HG03066 (cell line): Measurements from ENCODE around the gene CPXM2.
"Not testable (repeated sequence)": the region's sequence is repeated elsewhere in the genome, so short reads cannot be mapped to it uniquely, and the experiment has no call there.

ENCODE experiments used
- ATAC-seq: cut with Tn5 transposase; IDR thresholded peaks from one replicate; pipeline ENCODE4 v1.9.1; 2021; ENCODE audit warnings: low read depth; ENCODE audit not compliant: unreplicated experiment

CPXM2 gene

DNA sequence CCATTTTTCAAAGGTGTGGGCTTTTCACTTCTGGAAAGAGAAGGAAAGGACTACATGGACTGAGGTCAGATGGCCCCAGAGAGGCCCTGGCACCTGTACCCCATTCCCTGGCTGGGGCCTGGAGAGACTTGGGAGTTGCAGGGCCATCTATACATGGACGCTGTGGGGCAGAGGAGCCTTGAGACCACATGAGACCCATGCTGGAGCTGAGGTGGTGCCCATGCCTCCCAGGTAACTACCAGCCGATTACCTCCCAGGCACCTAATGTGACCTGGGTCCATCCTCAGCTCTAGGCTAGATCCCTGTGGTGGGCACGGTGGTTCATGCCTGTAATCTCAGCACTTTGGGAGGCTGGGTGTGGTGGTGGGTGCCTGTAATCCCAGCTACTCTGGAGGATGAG, 144.2 kb downstream of the CPXM2 start:
- no peak for ATAC-seq

DNA sequence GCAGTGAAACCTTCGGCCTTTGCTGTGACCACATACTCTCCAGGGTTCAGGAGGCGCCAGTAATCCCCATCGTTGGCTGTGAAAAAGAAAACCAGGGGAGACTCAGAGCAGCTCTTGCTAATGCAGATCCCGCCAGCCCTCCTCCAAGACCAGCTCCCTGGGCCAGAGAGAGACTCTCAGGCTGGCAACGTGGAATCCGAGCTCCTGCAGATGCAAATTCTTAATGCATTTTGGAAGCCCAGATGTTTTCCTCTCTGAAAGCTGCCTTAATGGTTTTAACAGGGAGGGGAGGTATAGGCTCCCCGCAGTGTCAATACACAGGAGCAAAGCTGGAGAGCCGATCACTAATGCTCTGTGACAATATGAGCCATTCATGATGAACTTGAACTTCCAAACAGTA, 144.7 kb downstream of the CPXM2 start:
- ATAC-seq = no peak

DNA sequence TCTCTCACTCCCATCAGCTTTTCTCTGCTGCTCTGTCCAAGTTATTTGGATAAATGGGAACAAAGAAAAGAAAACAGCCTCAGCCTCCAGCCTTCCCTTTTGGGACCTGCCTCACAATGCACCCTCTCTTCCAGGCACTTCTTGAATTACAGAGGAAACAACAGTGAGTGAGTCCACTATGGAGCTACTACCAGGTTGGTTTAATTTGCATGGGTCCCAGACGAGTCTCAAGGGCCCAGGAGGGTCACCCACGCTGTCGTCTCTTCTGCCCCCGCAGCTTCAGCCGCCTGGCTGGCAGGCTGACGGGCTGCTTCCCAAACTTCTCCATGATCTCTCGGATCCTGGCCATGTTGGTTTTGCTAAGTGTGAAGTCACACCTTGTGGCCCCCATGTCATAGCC, 145.1 kb downstream of the CPXM2 start:
- no peak for ATAC-seq

DNA sequence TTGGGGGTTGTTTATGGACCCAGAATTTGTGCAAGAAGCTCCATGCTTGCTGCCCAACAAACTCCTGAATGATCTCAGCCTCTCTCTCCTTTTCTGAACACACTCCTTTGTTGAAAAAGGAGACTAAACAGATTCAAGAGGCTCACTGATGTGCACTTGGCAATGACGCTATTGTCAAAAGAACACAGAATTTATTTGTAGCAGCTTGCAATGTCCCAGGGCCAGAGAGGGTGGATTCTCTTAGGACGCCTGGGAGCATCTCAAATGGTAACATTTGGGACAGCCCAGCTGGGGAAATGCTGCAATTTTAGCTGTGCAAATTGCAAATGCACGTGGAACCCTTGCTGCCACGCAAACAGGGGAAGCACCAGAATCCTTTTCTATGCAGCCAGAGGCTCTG, 145.5 kb downstream of the CPXM2 start:
- no peak for ATAC-seq

DNA sequence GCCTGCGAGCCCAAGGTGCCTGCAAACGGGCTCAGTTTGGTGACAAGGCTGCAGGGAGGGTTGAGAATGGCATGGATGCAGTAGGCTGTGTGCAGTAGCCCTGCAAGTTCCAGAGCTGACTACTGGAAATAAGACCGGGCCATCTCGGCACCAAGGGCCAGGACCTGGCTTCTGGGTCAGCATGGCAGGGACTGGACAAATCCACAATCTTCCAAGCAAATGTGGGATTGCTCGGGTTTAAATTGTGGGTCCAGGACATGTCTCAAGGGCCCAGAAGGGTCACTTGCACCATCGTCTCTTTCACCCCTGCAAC, 147.4 kb downstream of the CPXM2 start:
- ATAC-seq = no peak

DNA sequence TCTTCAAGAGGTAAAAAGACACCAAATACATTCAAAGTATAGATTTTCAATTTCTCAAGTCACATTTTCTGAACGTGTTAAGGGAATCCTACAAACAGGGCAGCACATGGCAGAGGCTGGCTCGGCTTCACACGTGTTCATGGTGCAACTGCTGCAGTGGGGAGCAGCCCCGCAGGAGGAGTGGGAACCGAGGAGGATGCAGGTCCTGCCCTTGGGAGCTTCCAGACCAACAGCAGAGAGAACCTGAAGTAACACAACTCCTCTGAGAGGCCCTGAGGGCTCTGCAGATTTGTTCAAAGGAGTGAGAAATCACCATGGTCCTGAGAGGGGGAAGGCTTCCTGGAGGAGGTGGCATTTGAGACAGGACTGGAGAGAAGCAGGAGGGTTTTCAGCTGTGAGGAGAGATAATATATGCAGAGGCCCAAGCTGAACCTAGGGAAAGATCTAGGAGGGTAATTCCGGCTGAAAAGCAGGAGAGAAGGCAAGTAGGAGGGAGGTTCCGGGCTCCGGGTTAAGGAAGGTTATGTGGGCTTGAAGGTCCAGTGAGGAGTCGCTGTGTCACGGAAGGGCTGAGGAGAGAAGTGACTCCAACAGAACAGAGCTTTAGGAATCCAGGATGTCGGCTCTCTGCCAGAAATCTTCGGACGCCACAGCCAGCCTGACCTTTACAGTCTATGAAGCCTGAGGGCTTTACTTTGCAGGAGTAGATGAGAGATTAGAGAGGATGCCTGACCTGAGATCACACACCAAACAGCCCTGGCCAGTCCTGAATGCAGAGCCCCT, 148.0 kb downstream of the CPXM2 start:
- no peak for ATAC-seq

DNA sequence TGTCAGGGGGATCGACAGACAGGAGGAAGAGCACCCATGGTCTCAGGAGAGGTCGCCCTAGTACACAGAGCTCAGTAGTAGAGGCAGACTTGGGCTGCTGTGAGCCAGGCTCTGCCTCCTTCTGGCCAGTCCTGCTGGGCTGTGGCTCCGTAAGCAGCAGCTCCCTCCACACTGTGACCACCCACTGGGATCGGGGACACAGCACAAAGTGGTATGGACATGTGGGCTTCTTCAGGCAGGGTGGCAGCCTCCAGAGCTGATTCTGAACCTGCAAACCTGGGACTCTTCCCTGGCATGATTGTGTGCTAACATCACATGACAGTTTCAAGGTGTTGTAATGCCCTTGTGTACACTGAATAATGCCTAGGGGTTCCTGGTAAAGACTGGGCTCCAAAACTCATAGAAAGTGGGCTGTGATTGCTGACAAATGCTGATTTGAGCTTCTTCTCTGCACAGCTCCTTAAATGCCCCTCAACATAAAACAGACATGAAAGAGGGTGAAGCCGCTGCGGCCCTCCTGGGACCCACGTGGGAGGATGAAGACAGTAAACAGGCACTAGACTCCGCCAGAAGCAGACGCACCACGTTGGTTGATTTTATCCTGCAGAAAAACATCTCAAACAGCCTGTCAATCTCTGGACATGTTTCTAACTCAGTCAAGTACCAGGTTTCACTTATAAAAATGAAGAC, 148.7 kb downstream of the CPXM2 start:
- no peak for ATAC-seq

DNA sequence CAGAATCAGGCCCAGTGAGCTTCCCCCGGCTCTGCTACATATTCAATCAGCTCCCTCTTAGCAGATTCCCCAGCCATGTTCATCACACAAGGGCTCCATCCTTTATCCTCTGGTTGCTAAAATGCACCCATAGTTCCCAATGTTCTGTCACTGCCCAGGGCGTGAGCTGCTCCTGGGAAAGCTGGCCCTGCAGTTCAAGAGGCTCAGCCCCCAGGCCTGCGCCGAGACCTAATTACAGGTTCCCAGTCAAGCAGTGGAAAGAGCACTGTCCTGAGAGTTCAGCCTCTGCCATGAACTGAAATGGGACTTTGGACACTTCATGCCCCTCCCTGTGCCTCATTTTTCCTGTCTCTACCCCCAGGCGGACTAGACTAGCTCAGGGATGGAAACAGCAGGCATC, 149.9 kb downstream of the CPXM2 start:
- ATAC-seq = no peak

DNA sequence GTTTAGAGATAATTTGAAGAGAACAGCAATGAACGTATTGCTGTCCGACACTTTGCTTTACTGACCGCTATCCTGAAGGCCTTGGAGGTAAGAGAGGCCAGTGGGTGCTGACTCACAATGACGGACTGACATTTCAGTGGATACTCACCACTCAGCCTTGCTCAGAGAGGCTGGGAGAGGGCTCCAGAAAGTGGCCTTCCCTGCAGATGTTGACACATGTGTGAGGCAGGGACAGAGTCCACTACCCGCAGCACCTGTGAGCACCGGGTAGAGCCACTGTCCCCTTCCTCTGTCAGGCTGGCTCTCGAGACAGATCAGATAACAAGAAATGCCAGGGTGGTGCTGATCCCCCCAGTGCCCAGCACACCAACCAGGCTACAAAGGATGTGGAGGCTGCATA, 150.5 kb downstream of the CPXM2 start:
- no peak for ATAC-seq

DNA sequence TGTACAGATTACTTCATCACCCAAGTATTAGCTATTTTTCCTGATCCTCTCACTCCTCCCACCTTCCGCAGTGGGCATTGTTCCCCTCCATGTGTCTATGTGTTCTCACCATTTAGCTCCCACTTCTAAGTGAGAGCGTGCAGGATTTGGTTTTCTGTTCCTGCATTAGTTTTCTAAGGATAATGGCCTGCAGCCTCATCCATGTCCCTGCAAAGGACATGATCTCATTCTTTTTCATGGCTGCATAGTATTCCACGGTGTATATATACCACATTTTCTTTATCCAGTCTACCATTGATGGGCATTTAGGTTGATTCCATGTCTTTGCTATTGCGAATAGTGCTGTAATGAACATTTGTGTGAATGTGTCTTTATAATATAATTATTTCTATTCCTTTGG, 154.7 kb downstream of the CPXM2 start:
- ATAC-seq = not testable (repeated sequence)

DNA sequence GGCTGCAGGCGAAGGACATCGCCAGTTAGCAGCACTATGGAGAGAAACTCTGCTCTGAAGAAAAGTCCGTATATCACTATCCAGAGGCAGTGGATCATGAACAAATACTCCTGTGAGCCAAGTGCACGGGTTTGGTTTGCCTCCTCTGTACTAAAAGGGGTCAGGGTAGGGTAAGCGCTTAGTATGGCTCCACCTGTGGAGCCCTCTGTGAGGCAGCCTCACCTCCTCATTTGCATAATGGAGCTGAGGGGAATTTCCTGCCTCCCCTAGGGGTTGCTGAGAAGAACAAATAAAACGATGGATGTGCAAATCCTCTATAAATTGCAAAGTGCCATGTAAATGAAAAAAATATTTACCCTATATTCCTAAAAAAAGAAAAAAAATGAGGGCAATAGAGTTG, 162.1 kb downstream of the CPXM2 start:
- ATAC-seq = no peak

DNA sequence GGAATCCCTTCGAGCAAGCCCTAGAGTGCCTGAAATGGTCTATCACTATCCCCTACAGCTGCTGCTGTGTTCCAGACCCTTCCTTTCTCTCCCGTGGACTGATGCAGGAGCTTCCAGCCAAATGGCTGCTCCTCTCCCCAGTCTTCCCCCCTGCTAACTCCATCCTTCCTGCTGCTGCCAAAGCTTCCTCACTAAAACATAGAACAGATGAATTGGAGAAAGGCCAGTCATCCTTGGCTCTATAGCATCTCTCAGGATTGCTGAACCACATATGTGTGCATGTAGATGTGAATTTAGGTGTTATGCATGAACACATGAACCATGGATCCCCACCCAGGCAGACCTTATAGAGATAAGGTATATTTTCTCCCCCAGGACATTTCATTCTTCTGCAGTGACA, 164.8 kb downstream of the CPXM2 start:
- no peak for ATAC-seq

DNA sequence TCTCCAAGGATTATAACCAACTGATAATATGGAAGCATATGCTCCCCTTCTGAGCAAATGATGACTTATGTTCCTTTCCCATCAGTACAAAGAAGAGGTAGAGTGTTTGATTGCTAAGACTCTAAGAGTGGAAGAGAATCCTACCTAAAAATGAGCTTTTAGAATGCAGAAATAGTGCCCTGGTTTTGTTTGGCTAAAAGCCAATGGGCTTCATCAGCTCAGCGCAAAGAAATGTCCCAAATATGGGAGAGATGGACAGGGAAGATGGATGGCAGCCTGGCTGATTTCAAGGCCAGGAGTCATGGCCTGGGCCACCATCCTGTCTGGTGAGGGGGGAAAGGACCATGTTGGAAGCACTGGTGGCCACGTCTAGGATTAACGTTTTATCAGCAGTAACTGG, 165.2 kb downstream of the CPXM2 start:
- ATAC-seq = no peak

DNA sequence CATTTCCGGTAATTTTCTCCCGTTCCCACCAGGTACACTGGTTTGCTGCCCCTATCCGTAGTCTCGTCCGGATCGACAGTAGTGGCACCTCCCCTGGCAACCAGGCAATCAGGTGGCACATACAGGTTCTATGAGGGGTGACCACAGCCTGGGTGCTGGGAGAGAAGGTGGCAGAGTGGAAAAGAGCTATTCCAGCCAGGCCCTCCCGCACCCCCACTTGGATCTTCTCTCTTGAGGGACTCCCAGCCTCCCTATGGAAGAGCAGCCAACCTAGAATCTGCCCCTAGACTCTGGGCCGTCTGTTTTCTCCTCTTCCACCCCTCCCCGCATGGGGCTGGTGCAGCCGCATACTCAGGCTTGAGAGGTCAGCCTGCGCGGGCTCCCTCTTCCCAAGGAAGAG, 166.9 kb downstream of the CPXM2 start:
- ATAC-seq = no peak

DNA sequence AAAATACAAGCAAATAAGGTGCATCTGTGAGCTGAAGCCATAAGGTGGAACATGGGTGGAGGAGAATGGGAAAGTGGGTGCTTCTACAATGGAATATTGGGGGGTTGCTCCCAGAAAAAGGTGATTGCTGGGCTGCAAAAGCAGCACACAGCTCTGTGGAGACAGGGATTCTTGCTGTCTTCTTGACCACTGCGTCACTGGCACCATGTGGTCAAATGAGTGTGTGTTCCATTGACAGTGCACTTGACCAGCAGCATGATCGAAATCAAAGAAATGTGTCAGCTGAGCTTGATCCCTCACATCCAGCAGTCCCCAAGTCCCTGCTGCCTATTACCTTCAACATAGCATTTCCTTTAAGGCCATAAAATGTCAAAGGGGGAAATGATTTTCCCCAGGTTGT, 169.3 kb downstream of the CPXM2 start:
- ATAC-seq = no peak

DNA sequence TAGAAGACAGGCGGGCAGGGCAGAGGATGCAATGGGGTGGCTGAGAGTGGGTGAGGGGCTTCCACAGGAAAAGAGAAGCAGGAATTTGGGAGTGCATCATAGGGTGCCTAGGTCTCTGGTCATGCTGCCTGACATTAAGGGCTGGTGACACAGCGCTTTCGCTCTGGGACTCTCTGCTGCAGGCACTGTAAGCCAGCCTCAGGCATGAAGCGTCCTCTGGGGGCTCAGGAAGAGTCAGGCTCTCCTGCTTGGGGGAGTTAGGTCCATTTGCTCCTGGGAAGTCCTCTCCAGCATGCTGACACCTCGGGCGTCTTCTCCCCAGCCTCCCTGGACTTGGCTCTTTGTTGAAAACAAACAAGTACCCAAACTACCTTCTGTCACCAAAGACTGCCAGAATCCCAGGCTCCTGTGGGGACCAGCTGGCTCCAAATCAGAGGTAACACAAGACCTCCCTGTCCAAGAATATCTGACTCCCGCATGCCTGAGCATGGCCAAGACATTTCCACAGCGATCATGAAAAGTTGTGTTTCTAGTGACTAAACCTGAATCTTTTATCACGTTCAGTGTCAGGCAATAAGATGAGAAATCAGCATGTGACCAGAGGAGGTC, 170.1 kb downstream of the CPXM2 start:
- ATAC-seq = no peak

DNA sequence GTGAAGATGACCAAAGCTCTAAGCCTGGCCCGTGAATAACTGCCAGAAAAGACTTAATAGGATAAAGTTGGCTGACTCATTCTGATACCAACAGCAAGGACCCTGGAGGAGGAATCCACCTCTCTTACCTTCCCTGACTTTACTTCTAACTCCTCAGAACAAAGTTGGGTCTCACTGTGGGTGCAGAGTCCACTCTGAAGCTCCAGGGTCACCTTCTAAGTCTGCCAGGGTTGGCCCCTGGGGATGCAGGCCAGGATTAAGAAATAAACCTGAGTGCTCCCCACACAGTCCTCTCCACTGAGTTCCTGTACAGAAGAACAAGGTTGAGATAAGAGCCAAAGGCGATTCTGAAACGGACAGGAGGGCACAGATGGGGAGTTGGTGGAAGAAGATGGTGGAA, 171.1 kb downstream of the CPXM2 start:
- ATAC-seq = no peak

DNA sequence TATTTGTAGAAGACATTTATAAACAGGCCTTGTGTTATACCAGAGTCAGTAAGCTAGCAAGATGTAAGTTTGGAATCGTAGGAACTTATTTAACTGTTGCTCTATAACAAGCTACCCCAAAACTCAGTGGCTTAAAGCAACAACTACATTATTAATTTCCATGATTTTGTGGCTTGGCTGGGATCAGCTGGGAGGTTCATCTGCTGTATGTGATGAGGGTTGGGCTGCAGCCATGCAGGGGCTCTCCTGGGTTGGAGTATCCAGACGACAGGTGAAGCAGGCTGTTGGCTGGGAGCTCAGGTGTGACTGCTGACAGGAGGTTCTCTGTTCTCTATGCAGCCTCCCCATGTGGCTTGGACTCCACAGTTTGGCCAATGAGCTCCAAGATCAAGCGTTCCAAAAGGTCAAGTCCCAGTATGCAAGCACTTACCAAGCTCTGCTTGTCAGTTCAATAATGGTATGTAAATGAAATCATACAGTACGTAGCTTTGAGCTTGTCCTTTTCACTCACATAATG, 173.0 kb downstream of the CPXM2 start:
- ATAC-seq = no peak

DNA sequence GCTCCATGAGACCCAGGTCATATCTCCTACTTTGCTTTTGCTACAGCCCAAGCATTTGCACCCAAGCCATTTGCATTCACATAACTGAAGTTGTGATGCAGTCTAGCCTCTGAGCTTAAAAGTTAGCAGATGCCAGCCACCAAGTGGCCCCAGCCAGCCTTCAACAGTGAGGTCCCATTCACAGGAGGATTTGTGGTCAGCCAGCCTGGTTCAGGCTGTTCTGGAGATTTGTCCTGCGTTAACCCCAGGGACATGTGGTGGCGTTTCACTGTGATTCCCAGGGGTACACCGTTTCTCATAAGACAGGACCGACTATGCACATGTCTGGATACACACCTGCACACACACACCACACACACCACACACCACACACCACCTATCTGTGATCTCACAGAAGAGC, 174.3 kb downstream of the CPXM2 start:
- no peak for ATAC-seq

DNA sequence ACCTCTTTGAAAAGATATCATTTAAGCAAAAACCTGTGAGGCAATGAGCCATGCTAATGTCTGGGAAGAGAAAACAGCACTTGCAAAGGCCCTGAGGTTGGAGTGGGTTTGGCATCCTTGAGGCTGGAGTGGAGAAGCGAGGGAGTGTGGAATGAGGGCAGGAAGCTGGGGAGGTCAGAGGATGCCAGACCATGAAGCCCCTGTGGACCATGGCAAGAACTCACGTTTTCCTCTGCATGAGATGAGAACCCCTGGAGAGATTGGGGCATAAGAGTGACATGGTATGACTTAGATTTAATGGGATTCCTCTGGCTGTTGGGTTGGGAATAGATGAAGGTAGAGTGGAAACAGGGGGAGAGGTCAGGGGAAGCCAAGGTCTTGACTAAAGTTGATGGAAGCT, 176.1 kb downstream of the CPXM2 start:
- no peak for ATAC-seq

DNA sequence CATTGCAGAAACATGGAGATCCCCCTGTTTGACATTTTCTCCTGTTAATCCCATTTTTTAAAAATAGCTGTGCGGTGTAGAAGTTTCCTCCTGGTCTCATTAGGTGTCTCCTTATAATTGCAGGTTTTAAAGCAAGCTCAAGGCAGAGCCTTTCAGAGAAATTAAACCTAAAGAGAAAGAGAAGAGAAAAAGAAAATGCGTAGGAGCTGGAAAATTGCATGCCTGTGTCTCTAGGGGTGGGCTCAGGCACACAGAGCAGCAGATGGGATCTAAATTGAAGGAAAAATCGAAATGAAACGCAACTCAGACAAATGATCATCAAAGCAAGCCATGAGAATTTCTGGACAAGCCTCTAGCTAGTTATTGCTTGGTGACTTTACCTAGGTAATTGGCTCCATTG, 185.4 kb downstream of the CPXM2 start:
- no peak for ATAC-seq

DNA sequence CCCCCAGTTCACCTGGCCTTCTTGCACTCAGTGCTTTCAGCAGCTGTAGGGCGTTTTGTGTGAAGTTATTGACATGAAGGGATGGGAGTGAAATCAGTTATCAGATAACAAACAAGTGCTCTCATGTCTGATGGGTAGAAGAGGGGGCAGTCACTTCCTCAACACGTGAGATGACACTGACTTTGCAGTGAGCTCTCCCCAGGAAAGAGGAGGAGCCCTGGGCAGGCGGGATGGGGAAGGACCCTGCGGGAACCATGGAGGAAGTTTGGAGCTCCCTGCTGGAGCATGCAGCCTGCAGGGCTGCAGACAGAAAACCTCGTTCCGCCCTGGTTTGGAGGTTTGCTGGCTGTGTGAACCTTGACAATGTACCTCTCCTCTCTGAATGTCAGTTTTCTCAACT, 186.8 kb downstream of the CPXM2 start:
- ATAC-seq = no peak
